A673 (cell line): ENCODE measurements around the gene SRP54. TPM values are rescaled to one million over a fixed set of nuclear protein-coding genes. Genes with fewer than 3 reads are reported as not detected.

Source experiments
- BruUV-seq: library from RNA; stranded (reverse); fragments of 400-500 nt; replicated peaks from 2 replicates; lab custom pipeline; 2021; lab: Mats Ljungman, UMichigan
- CTCF ChIA-PET: fragments of 300-600 bp; sonication (Branson Sonifier 250); formaldehyde crosslinking; loops from one replicate; lab custom pipeline; 2022; ENCODE audit warnings: antibody characterized with exemption; lab: Charles Lee
- POLR2A ChIA-PET: fragments of 300-600 bp; sonication (Branson Sonifier 250); formaldehyde crosslinking; loops from one replicate; lab custom pipeline; 2022; ENCODE audit warnings: antibody characterized with exemption; ENCODE audit not compliant: low non-redundant PET; lab: Charles Lee
- DNase-seq: peaks from one replicate; pipeline ENCODE4 v3.0.0-alpha.2; 2015; ENCODE audit warnings: low spot score
- H3K27ac ChIP-seq: fragments of 200-600 bp; sonication (generic); 2 replicates; pipeline ENCODE4 v1.5.1; 2016; ENCODE audit warnings: mixed run types, low read depth, mild to moderate bottlenecking, mixed read lengths, antibody characterized with exemption, low read length; ENCODE audit not compliant: poor library complexity, severe bottlenecking
- H3K27me3 ChIP-seq: fragments of 200-600 bp; sonication (generic); replicated peaks from 2 replicates; pipeline ENCODE4 v1.6.1; 2017; ENCODE audit warnings: mixed run types, low read depth, mild to moderate bottlenecking, mixed read lengths, antibody characterized with exemption, low read length; ENCODE audit not compliant: insufficient read depth, poor library complexity
- H3K36me3 ChIP-seq: fragments of 200-600 bp; sonication (generic); 2 replicates; pipeline ENCODE4 v1.6.1; 2016; ENCODE audit warnings: mixed run types, mild to moderate bottlenecking, mixed read lengths, antibody characterized with exemption, low read length; ENCODE audit not compliant: insufficient read depth, poor library complexity, severe bottlenecking
- H3K4me1 ChIP-seq: fragments of 200-600 bp; sonication (generic); 2 replicates; pipeline ENCODE4 v1.6.1; 2017; ENCODE audit warnings: mixed run types, mild to moderate bottlenecking, mixed read lengths, antibody characterized with exemption, low read length; ENCODE audit not compliant: insufficient read depth, poor library complexity, severe bottlenecking
- H3K4me3 ChIP-seq: fragments of 200-600 bp; sonication (generic); 2 replicates; pipeline ENCODE4 v1.5.1; 2016; ENCODE audit warnings: low read depth, mixed run types, mild to moderate bottlenecking, mixed read lengths, low read length; ENCODE audit not compliant: poor library complexity, severe bottlenecking
- H3K9me3 ChIP-seq: fragments of 200-600 bp; sonication (generic); 2 replicates; pipeline ENCODE4 v1.6.1; 2016; ENCODE audit warnings: mixed run types, low read depth, mild to moderate bottlenecking, mixed read lengths, antibody characterized with exemption, low read length; ENCODE audit not compliant: poor library complexity, severe bottlenecking
- EZH2 ChIP-seq: fragments of 200-600 bp; sonication (generic); IDR thresholded peaks from 2 replicates; pipeline ENCODE4 v1.6.1; 2017; ENCODE audit warnings: borderline replicate concordance, low read depth, mild to moderate bottlenecking, mixed read lengths, antibody characterized with exemption, low read length; ENCODE audit not compliant: poor library complexity, severe bottlenecking
- intact Hi-C: fragments of 100-400 bp; cut with micrococcal nuclease; formaldehyde crosslinking; loops from one replicate; pipeline ENCODE4 v1.10.0; 2022; ENCODE audit not compliant: unreplicated experiment
- total RNA-seq: library from RNA; stranded (reverse); gene quantifications from 2 replicates; pipeline ENCODE4 v1.2.3, GENCODE V29; 2021
- TF ChIP-seq, protein P1 (sequence below): fragments of 300-800, 200-600 bp; sonication (generic); conservative IDR thresholded peaks from 2 replicates; pipeline ENCODE4 v1.5.1; 2017; ENCODE audit warnings: low read depth, mild to moderate bottlenecking, antibody characterized with exemption, low read length, moderate library complexity, mixed read lengths

Gene SRP54
- total RNA-seq, 1 experiment from 2014 or later: 60.2 TPM

DNA sequence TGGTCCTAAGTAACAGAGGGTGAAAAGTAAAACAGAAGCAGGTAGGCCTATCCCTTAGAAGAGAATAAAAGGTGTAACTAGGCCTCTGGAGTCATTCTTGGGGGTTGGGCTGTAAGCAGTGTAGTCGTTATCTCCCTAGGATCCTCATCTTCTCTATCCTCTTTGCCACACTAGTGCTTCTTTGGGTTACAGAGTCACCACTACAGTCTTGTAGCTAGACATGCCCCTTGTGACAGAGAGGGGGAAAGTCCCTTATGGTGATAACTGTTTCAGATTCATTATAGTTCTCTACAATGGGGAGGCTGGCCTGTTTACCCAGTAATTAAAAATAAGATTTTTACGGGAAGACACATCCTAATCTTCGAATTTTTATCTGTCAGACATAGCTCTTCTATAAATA is 16.4 kb upstream of the SRP54 start:
- intact Hi-C loops: no loop called here
- no peak for DNase-seq
- Histone ChIP-seq H3K27ac (no peak overlapping the region), H3K36me3 (no peaks in the 10 kb centered on the region), H3K4me3 (no peak overlapping the region), H3K27me3 (no peaks in the 10 kb centered on the region), H3K9me3 (no peaks in the 10 kb centered on the region), H3K4me1 (no peaks in the 10 kb centered on the region)
- BruUV-seq: no TSS peak
- TF ChIP-seq, protein P1, sequence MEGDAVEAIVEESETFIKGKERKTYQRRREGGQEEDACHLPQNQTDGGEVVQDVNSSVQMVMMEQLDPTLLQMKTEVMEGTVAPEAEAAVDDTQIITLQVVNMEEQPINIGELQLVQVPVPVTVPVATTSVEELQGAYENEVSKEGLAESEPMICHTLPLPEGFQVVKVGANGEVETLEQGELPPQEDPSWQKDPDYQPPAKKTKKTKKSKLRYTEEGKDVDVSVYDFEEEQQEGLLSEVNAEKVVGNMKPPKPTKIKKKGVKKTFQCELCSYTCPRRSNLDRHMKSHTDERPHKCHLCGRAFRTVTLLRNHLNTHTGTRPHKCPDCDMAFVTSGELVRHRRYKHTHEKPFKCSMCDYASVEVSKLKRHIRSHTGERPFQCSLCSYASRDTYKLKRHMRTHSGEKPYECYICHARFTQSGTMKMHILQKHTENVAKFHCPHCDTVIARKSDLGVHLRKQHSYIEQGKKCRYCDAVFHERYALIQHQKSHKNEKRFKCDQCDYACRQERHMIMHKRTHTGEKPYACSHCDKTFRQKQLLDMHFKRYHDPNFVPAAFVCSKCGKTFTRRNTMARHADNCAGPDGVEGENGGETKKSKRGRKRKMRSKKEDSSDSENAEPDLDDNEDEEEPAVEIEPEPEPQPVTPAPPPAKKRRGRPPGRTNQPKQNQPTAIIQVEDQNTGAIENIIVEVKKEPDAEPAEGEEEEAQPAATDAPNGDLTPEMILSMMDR: no peak
- no peak for TF ChIP-seq EZH2
- POLR2A ChIA-PET: no interaction called here
- CTCF ChIA-PET: no interaction called here

DNA sequence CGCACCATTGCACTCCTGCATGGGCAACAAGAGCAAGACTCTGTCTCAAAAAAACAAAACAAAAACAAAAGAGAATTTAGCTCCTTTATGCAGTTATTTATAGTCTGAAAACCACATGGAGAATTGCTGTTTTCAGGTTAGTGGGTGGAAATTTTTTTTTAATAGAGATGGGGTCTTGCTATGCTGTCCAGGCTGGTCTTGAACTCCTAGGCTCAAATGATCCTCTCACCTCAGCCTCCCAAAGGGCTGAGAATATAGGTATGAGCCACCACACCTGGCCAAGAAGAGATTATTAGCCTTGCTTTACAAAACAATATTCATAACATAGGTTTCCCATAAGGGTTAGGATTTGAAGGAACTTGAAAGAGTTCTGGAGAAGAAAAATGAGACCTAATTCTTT is 12.1 kb upstream of the SRP54 start:
- ChIA-PET POLR2A (no interaction called here), CTCF (no interaction called here)
- no peaks in the 10 kb centered on the region for H3K27me3 ChIP-seq
- BruUV-seq: no TSS peak
- no peaks in the 10 kb centered on the region for H3K36me3 ChIP-seq
- no peaks in the 10 kb centered on the region for H3K9me3 ChIP-seq
- no peak overlapping the region for H3K4me3 ChIP-seq
- intact Hi-C loops: no loop called here
- TF ChIP-seq, protein P1: no peak
- no peak for TF ChIP-seq EZH2
- no peaks in the 10 kb centered on the region for H3K4me1 ChIP-seq
- no peak for DNase-seq
- H3K27ac ChIP-seq: no peak overlapping the region

DNA sequence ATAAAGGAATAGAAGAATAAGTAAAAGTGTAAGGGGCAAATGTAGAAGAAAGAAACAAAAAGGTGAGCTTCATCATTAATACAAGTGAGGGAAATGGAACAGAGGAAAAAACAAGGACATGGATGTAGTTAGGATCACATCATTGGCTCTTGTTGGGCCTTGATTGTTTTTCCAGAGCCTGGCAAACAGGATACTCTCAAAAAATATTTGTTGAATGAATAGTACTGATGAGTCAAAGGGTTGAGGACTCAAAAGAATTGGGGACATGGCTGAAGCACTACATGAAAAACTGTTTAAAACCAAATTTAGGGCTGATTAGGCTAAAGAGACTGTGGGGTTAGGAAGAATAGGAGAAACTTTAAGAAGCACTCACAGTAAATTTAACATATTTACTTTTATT is 11.4 kb upstream of the SRP54 start:
- no peaks in the 10 kb centered on the region for H3K36me3 ChIP-seq
- DNase-seq: no peak
- intact Hi-C loops: no loop called here
- TF ChIP-seq, protein P1: no peak
- no peak for TF ChIP-seq EZH2
- ChIA-PET POLR2A (no interaction called here), CTCF (no interaction called here)
- no peak overlapping the region for H3K4me3 ChIP-seq
- H3K27me3 ChIP-seq: no peaks in the 10 kb centered on the region
- no peak overlapping the region for H3K27ac ChIP-seq
- H3K4me1 ChIP-seq: no peaks in the 10 kb centered on the region
- no TSS peak for BruUV-seq
- H3K9me3 ChIP-seq: no peaks in the 10 kb centered on the region
